ENCODE measurements around the gene TSBP1. TPM values are rescaled to one million over a fixed set of nuclear protein-coding genes. Genes with fewer than 3 reads are reported as not detected.

TSBP1 gene
- total RNA-seq = not detected

GRCh38 chr6:32371803-32372202, at the start of gene TSBP1:
TSBP1 (minus strand) TSS chr6:32371903; CDS start chr6:32371706, 197 bp downstream.

GRCh38 chr6:32406857-32407256, 35.2 kb upstream of the TSBP1 start, which contains the start of gene BTNL2:
BTNL2 (minus strand) TSS chr6:32407181; CDS start chr6:32407123, 58 bp downstream.

Small RNA genes lying within 50 kb of the gene (small RNA-seq; reads per million reads assigned to genes)
- 0 reads per million in 2 donors for gene RNU6-603P

Other genes with a start within 250 kb of the TSBP1 start
- gene ATF6B, start 243.7 kb downstream of the TSBP1 start, total RNA-seq = 10 to 100 TPM; 23.6 to 29.3 TPM
- 10 to 100 TPM in 1 of 2 donors, 1 to 10 TPM in 1; 9.6 to 14.7 TPM for gene FKBPL, start 241.6 kb downstream of the TSBP1 start, total RNA-seq
- under 1 TPM; 0.34 to 0.67 TPM for gene PRRT1, start 220.0 kb downstream of the TSBP1 start, total RNA-seq
- gene PPT2, start 217.8 kb downstream of the TSBP1 start, total RNA-seq = 10 to 100 TPM; 50.0 to 60.2 TPM
- gene EGFL8, start 207.3 kb downstream of the TSBP1 start, total RNA-seq = 10 to 100 TPM; 31.6 to 55.4 TPM
- gene AGPAT1, start 195.8 kb downstream of the TSBP1 start, total RNA-seq = 10 to 100 TPM; 67.9 to 76.4 TPM
- gene RNF5, start 193.5 kb downstream of the TSBP1 start, total RNA-seq = 10 to 100 TPM; 44.3 to 45.4 TPM
- under 1 TPM; under 0.01 to 0.69 TPM for gene AGER, start 187.7 kb downstream of the TSBP1 start, total RNA-seq
- gene PBX2, start 181.7 kb downstream of the TSBP1 start, total RNA-seq = 10 to 100 TPM; 33.0 to 36.3 TPM
- 10 to 100 TPM in 1 of 2 donors, 1 to 10 TPM in 1; 8.6 to 13.3 TPM for gene GPSM3, start 179.3 kb downstream of the TSBP1 start, total RNA-seq
- gene NOTCH4, start 147.8 kb downstream of the TSBP1 start, total RNA-seq = 1 to 10 TPM; 2.8 to 3.0 TPM
- gene BTNL2, start 35.3 kb upstream of the TSBP1 start, total RNA-seq = not detected
- 100 to 1,000 TPM in 1 of 2 donors, 10 to 100 TPM in 1; 20.3 to 114 TPM for gene HLA-DRA, start 68.0 kb upstream of the TSBP1 start, total RNA-seq
- gene HLA-DRB5, start 158.4 kb upstream of the TSBP1 start, total RNA-seq = under 1 TPM in 1 of 2 donors, not detected in 1; 0.34 TPM
- gene HLA-DRB1, start 217.9 kb upstream of the TSBP1 start, total RNA-seq = 10 to 100 TPM in 1 of 2 donors, 1 to 10 TPM in 1; 8.9 to 17.0 TPM

Data from melanocyte of skin (primary cell).